Measurements from ENCODE around the gene ENPP1. TPM values are rescaled to one million over a fixed set of nuclear protein-coding genes. Genes with fewer than 3 reads are reported as not detected.

ENPP1 gene
- total and polyA plus RNA-seq, 9 of the 15 experiments (the other 6 are each of a cell fraction or from before 2014, with no cell fraction given): 0.03 to 0.56 (median 0.14) TPM

DNA sequence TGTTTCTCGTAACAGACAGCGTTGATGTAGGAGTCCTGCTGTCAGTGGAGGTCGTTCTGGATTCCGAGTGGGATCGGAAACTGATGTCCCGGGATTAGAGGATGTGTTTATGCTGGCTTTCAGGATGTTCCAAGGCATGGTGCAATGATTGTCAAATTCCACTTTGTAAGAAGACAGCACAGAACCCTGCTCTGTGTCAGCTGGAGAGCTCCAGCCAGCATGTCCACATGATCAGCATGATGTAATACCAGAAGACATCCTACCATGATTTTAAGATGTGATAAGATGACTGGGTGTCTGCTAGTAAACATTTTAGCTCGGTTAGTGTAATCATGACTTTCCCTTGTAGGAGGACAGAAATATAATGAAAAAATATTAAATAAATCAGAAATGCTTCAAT lies 20.3 kb downstream of the ENPP1 start (continued):
- TF ChIP-seq, protein P1, sequence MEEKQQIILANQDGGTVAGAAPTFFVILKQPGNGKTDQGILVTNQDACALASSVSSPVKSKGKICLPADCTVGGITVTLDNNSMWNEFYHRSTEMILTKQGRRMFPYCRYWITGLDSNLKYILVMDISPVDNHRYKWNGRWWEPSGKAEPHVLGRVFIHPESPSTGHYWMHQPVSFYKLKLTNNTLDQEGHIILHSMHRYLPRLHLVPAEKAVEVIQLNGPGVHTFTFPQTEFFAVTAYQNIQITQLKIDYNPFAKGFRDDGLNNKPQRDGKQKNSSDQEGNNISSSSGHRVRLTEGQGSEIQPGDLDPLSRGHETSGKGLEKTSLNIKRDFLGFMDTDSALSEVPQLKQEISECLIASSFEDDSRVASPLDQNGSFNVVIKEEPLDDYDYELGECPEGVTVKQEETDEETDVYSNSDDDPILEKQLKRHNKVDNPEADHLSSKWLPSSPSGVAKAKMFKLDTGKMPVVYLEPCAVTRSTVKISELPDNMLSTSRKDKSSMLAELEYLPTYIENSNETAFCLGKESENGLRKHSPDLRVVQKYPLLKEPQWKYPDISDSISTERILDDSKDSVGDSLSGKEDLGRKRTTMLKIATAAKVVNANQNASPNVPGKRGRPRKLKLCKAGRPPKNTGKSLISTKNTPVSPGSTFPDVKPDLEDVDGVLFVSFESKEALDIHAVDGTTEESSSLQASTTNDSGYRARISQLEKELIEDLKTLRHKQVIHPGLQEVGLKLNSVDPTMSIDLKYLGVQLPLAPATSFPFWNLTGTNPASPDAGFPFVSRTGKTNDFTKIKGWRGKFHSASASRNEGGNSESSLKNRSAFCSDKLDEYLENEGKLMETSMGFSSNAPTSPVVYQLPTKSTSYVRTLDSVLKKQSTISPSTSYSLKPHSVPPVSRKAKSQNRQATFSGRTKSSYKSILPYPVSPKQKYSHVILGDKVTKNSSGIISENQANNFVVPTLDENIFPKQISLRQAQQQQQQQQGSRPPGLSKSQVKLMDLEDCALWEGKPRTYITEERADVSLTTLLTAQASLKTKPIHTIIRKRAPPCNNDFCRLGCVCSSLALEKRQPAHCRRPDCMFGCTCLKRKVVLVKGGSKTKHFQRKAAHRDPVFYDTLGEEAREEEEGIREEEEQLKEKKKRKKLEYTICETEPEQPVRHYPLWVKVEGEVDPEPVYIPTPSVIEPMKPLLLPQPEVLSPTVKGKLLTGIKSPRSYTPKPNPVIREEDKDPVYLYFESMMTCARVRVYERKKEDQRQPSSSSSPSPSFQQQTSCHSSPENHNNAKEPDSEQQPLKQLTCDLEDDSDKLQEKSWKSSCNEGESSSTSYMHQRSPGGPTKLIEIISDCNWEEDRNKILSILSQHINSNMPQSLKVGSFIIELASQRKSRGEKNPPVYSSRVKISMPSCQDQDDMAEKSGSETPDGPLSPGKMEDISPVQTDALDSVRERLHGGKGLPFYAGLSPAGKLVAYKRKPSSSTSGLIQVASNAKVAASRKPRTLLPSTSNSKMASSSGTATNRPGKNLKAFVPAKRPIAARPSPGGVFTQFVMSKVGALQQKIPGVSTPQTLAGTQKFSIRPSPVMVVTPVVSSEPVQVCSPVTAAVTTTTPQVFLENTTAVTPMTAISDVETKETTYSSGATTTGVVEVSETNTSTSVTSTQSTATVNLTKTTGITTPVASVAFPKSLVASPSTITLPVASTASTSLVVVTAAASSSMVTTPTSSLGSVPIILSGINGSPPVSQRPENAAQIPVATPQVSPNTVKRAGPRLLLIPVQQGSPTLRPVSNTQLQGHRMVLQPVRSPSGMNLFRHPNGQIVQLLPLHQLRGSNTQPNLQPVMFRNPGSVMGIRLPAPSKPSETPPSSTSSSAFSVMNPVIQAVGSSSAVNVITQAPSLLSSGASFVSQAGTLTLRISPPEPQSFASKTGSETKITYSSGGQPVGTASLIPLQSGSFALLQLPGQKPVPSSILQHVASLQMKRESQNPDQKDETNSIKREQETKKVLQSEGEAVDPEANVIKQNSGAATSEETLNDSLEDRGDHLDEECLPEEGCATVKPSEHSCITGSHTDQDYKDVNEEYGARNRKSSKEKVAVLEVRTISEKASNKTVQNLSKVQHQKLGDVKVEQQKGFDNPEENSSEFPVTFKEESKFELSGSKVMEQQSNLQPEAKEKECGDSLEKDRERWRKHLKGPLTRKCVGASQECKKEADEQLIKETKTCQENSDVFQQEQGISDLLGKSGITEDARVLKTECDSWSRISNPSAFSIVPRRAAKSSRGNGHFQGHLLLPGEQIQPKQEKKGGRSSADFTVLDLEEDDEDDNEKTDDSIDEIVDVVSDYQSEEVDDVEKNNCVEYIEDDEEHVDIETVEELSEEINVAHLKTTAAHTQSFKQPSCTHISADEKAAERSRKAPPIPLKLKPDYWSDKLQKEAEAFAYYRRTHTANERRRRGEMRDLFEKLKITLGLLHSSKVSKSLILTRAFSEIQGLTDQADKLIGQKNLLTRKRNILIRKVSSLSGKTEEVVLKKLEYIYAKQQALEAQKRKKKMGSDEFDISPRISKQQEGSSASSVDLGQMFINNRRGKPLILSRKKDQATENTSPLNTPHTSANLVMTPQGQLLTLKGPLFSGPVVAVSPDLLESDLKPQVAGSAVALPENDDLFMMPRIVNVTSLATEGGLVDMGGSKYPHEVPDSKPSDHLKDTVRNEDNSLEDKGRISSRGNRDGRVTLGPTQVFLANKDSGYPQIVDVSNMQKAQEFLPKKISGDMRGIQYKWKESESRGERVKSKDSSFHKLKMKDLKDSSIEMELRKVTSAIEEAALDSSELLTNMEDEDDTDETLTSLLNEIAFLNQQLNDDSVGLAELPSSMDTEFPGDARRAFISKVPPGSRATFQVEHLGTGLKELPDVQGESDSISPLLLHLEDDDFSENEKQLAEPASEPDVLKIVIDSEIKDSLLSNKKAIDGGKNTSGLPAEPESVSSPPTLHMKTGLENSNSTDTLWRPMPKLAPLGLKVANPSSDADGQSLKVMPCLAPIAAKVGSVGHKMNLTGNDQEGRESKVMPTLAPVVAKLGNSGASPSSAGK (IDR thresholded peaks at IDR 0.05): peak; percentile 29; the same call in 1 of the 2 replicates
- TF ChIP-seq, protein P2, sequence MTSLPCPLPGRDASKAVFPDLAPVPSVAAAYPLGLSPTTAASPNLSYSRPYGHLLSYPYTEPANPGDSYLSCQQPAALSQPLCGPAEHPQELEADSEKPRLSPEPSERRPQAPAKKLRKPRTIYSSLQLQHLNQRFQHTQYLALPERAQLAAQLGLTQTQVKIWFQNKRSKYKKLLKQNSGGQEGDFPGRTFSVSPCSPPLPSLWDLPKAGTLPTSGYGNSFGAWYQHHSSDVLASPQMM (CRISPR knock-in tag; IDR thresholded peaks at IDR 0.05): no peak
- TF ChIP-seq EP300 (IDR thresholded peaks at IDR 0.05; ENCODE audit: low read length) (peak; percentile 4; the same call in 1 of the 2 replicates), MBD2 (IDR thresholded peaks at IDR 0.05; ENCODE audit: borderline replicate concordance, low read depth) (no peak), HLTF (IDR thresholded peaks at IDR 0.05) (no peak), ZNF384 (IDR thresholded peaks at IDR 0.05; ENCODE audit: low read depth, low read length) (no peak), ZNF77 (CRISPR knock-in tag; IDR thresholded peaks at IDR 0.05) (no peak), POLR2G (IDR thresholded peaks at IDR 0.05; ENCODE audit: low read depth, low read length) (no peak), L3MBTL2 (IDR thresholded peaks at IDR 0.05) (peak; percentile 58), GABPB2 (CRISPR knock-in tag; conservative IDR thresholded peaks at IDR 0.05) (no peak)
- TF ChIP-seq, protein P3, sequence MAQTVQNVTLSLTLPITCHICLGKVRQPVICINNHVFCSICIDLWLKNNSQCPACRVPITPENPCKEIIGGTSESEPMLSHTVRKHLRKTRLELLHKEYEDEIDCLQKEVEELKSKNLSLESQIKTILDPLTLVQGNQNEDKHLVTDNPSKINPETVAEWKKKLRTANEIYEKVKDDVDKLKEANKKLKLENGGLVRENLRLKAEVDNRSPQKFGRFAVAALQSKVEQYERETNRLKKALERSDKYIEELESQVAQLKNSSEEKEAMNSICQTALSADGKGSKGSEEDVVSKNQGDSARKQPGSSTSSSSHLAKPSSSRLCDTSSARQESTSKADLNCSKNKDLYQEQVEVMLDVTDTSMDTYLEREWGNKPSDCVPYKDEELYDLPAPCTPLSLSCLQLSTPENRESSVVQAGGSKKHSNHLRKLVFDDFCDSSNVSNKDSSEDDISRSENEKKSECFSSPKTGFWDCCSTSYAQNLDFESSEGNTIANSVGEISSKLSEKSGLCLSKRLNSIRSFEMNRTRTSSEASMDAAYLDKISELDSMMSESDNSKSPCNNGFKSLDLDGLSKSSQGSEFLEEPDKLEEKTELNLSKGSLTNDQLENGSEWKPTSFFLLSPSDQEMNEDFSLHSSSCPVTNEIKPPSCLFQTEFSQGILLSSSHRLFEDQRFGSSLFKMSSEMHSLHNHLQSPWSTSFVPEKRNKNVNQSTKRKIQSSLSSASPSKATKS (CRISPR knock-in tag; IDR thresholded peaks at IDR 0.05): no peak
- TF ChIP-seq, protein P4, sequence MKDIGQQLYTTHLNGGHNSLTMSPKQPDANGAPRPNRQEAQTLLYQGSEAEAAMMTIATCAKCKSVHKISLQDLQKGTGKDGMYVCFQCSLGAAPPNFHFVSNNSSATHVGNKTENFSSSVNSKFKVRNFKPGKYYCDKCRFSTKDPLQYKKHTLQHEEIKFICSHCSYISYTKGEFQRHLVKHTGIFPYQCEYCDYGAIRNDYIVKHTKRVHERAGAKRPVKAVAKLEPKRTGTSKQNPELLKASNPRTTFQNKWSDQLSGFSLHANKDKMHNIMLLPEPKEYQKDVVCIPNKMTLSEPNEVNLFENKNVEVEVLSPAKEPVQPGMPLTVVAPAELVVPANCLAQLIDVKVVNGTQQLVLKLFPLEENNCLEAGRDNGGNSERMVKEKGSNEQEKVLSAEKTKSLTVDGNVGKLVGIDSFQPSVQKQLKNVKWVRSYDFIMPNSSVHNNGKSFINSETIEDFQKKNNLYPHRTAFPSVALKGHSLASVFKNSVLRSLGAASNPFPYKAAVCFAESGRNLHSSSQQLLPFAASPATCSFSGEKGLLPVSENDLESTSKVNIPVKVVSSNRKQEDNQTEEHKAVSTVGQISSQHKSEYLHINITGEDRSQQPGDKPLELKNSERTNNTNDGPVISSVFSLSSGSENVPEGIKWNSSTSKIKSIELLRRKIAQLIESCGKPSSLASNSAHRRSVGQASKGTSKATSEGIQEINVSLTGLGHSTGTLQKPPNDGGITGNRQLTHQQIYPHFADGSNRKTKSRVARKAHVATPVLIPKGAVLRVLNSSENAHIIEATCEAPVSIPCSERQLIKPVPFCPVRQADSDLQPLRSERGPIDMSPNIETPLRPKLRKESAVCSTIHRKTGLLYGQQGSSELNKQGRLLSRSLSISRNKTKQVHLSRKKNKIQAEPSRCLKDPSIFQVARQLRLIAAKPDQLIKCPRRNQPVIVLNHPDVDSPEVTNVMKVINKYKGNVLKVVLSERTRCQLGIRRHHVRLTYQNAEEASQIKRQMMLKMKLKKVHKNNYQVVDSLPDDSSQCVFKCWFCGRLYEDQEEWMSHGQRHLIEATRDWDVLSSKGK (CRISPR knock-in tag; IDR thresholded peaks at IDR 0.05): no peak

Measured in K562 (cell line).